K562 (cell line): Measurements from ENCODE around the gene ZKSCAN4. TPM values are rescaled to one million over a fixed set of nuclear protein-coding genes. Genes with fewer than 3 reads are reported as not detected.

Experiments
- ATAC-seq: fragments of 200-7000 bp; cut with Tn5 transposase; 3 replicates; pipeline ENCODE4 v1.9.1; 2020; ENCODE audit warnings: moderate library complexity
- BruUV-seq: library from RNA; stranded (reverse); fragments of 400-500 nt; replicated peaks from 2 replicates; lab custom pipeline; 2021; lab: Mats Ljungman, UMichigan
- CTCF ChIA-PET: fragments of 300-600 bp; formaldehyde crosslinking; extraction: SDS; loops from one replicate; lab custom pipeline; 2021; ENCODE audit warnings: low intra/inter-chr PET ratio; lab: Yijun Ruan, JAX
- POLR2A ChIA-PET: fragments of 300-600, 350-650 bp; sonication (Branson Sonifier 250); formaldehyde crosslinking; extraction: SDS; loops from one replicate; lab custom pipeline; 2021; ENCODE audit warnings: antibody characterized with exemption, inconsistent platforms; lab: Yijun Ruan, JAX
- DNase-seq, 4 experiments: peaks; one replicate each; pipeline versions ENCODE4 v3.0.0 to v3.0.0-alpha.2; 2011 to 2018; ENCODE audit warnings: low spot score in 3 of 4, mixed read lengths in 3 of 4; ENCODE audit errors: extremely low read depth in 1 of 4
- FAIRE-seq: peaks from 2 replicates; lab custom pipeline; 2011; peaks lifted over from hg19 to GRCh38; lab: Jason Lieb, UNC
- H2AFZ ChIP-seq: 2 replicates; pipeline ENCODE4 v1.6.0; 2011; ENCODE audit warnings: low read depth, low read length, control low read depth, inconsistent platforms
- H3K27ac ChIP-seq: fragments of 200-600 bp; 3 replicates; pipeline ENCODE4 v1.8.0; 2011; ENCODE audit warnings: low read depth, mild to moderate bottlenecking, control low read depth, inconsistent platforms, low read length, moderate library complexity, mixed read lengths; ENCODE audit errors: extremely low read depth
- H3K27me3 ChIP-seq, 2 experiments: fragments of 300-600 bp in 1 of 2; 2 replicates in 1 of 2; 3 replicates in 1 of 2; pipeline versions ENCODE4 v1.6.0 to v1.8.0; 2011; ENCODE audit warnings: inconsistent platforms in 2 of 2, low read length in 2 of 2, mild to moderate bottlenecking in 1 of 2, mixed read lengths in 1 of 2, moderate library complexity in 1 of 2; ENCODE audit not compliant: control insufficient read depth in 2 of 2, insufficient read depth in 2 of 2
- H3K36me3 ChIP-seq: fragments of 300-600 bp; 3 replicates; pipeline ENCODE4 v1.8.0; 2011; ENCODE audit warnings: mild to moderate bottlenecking, low read length, inconsistent platforms; ENCODE audit not compliant: control insufficient read depth, insufficient read depth
- H3K4me1 ChIP-seq, 2 experiments: fragments of 200-600 bp in 1 of 2; replicated peaks in 1 of 2; 2 replicates in 1 of 2; 3 replicates in 1 of 2; pipeline versions ENCODE4 v1.5.1 to v1.8.0; 2011; ENCODE audit warnings: inconsistent platforms in 2 of 2, low read length in 2 of 2, mild to moderate bottlenecking in 1 of 2, mixed read lengths in 1 of 2, moderate library complexity in 1 of 2; ENCODE audit not compliant: control insufficient read depth in 2 of 2, insufficient read depth in 2 of 2
- H3K4me2 ChIP-seq: 2 replicates; pipeline ENCODE4 v1.6.1; 2011; ENCODE audit warnings: low read length, control low read depth, inconsistent platforms, mixed read lengths; ENCODE audit not compliant: insufficient read depth
- H3K4me3 ChIP-seq: fragments of 200-600 bp; sonication (generic), shearing (Covaris generic); 2 replicates; pipeline ENCODE4 v1.5.1; 2016; ENCODE audit warnings: control low read depth, inconsistent platforms
- H3K79me2 ChIP-seq: fragments of 200-600 bp; 3 replicates; pipeline ENCODE4 v1.8.0; 2011; ENCODE audit warnings: low read length, inconsistent platforms; ENCODE audit not compliant: control insufficient read depth, insufficient read depth
- H3K9ac ChIP-seq, 2 experiments: 2 replicates each; pipeline versions ENCODE4 v1.6.0 to v1.6.1; 2011; ENCODE audit warnings: low read depth in 2 of 2, low read length in 2 of 2, control low read depth in 1 of 2, inconsistent platforms in 1 of 2, mild to moderate bottlenecking in 1 of 2, mixed read lengths in 1 of 2; ENCODE audit not compliant: insufficient read depth in 1 of 2
- H3K9me1 ChIP-seq: one replicate; pipeline ENCODE4 v1.6.0; 2011; ENCODE audit warnings: inconsistent platforms, mild to moderate bottlenecking, low read length, moderate library complexity; ENCODE audit not compliant: control insufficient read depth, insufficient read depth
- H3K9me3 ChIP-seq: replicated peaks from 2 replicates; pipeline ENCODE4 v1.5.1; 2011; ENCODE audit warnings: low read depth, low read length, inconsistent platforms; ENCODE audit not compliant: control insufficient read depth, insufficient read depth
- H4K20me1 ChIP-seq: replicated peaks from 2 replicates; pipeline ENCODE4 v1.6.1; 2011; ENCODE audit warnings: low read length, inconsistent platforms, mixed read lengths; ENCODE audit not compliant: control insufficient read depth, insufficient read depth
- BCL6 ChIP-seq: fragments of 250-450 bp; sonication (Bioruptor Pico); IDR thresholded peaks from 2 replicates; pipeline ENCODE4 v1.4.0; 2020
- ERF ChIP-seq: fragments of 450-650 bp; formaldehyde crosslinking; IDR thresholded peaks from 2 replicates; pipeline ENCODE4 v1.4.0; 2020; ENCODE audit warnings: mild to moderate bottlenecking, mixed read lengths
- MTA2 ChIP-seq: fragments of 450-650 bp; IDR thresholded peaks from 2 replicates; pipeline ENCODE4 v1.6.1; 2016; ENCODE audit warnings: low read depth
- NCOA6 ChIP-seq: fragments of 450-650 bp; IDR thresholded peaks from 2 replicates; pipeline ENCODE4 v1.6.1; 2017; ENCODE audit warnings: mild to moderate bottlenecking
- NFATC3 ChIP-seq: fragments of 450-650 bp; IDR thresholded peaks from 2 replicates; pipeline ENCODE4 v1.6.1; 2017; ENCODE audit warnings: mild to moderate bottlenecking
- SMARCC2 ChIP-seq: fragments of 450-650 bp; IDR thresholded peaks from 2 replicates; pipeline ENCODE4 v1.6.1; 2017; ENCODE audit warnings: antibody characterized with exemption, moderate library complexity, mild to moderate bottlenecking, low read depth
- SPI1 ChIP-seq: IDR thresholded peaks from 2 replicates; pipeline ENCODE4 v1.6.1; 2011; ENCODE audit warnings: low read depth, low read length, control low read depth, borderline replicate concordance
- THRAP3 ChIP-seq: fragments of 450-650 bp; IDR thresholded peaks from 2 replicates; pipeline ENCODE4 v1.6.1; 2016; ENCODE audit warnings: mild to moderate bottlenecking, inconsistent platforms, borderline replicate concordance
- TSC22D4 ChIP-seq: fragments of 450-650 bp; IDR thresholded peaks from 2 replicates; pipeline ENCODE4 v1.6.1; 2016; ENCODE audit warnings: missing genetic modification characterization, missing biosample characterization, control low read depth
- XRCC5 ChIP-seq: fragments of 200-400 bp; formaldehyde crosslinking; IDR thresholded peaks from 2 replicates; pipeline ENCODE4 v1.6.1; 2017; ENCODE audit warnings: low read depth, mild to moderate bottlenecking, low read length
- ZBTB8A ChIP-seq: fragments of 450-650 bp; IDR thresholded peaks from 2 replicates; pipeline ENCODE4 v1.6.1; 2018; ENCODE audit warnings: mild to moderate bottlenecking, moderate library complexity; ENCODE audit not compliant: partially characterized antibody
- ZFP30 ChIP-seq: fragments of 250-450 bp; sonication (Bioruptor Pico); IDR thresholded peaks from 2 replicates; pipeline ENCODE4 v1.8.0; 2022; ENCODE audit warnings: moderate library complexity, mild to moderate bottlenecking, inconsistent platforms, borderline replicate concordance
- ZNF224 ChIP-seq: sonication (generic); formaldehyde crosslinking; IDR thresholded peaks from 2 replicates; pipeline ENCODE4 v1.8.0; 2022; ENCODE audit warnings: mild to moderate bottlenecking, missing genetic modification reagents
- ZNF384 ChIP-seq: IDR thresholded peaks from 2 replicates; pipeline ENCODE4 v1.6.1; 2012; ENCODE audit warnings: low read depth, low read length, improper control_type of control experiment
- ZNF584 ChIP-seq: fragments of 200-800 bp; sonication (Bioruptor generic); IDR thresholded peaks from 2 replicates; pipeline ENCODE4 v1.6.1; 2016; ENCODE audit warnings: low read depth, mild to moderate bottlenecking, missing genetic modification characterization, missing compliant biosample characterization
- WGBS: fragments of 100-300 bp; shearing (Covaris generic); methylation state at CpG from one replicate; pipeline ENCODE4 v1.1.6; 2016; ENCODE audit warnings: low coverage, mixed read lengths; ENCODE audit not compliant: insufficient coverage; ENCODE audit errors: missing lambda C conversion rate; 5-methylcytosine and 5-hydroxymethylcytosine counted together
- in situ Hi-C: fragments of 300-500 bp; cut with MboI; formaldehyde crosslinking; loops from 4 replicates; pipeline ENCODE4 v1.15.0; 2018; ENCODE audit warnings: inconsistent platforms, mixed read lengths
- intact Hi-C: fragments of 100-400 bp; cut with micrococcal nuclease; formaldehyde crosslinking; loops from 2 replicates; pipeline ENCODE4 v1.14.2; 2022
- polyA plus RNA-seq, 8 experiments: library from polyadenylated mRNA; depleted of rRNA in 4 of 8; stranded (reverse) in 5 of 8; unstranded in 3 of 8; fragments of >200 nt; fragmentation: Nextera tagmentation in 2 of 8; fragmentation: Illumina TruSeq in 1 of 8; extraction: Ambion mirVana in 2 of 8; extraction: Trizol in 1 of 8; gene quantifications; 2 replicates each; pipeline versions ENCODE4 v1.2.1 to v1.2.3, GENCODE V29; 2011 to 2014; ENCODE audit warnings: inconsistent platforms in 1 of 8, missing spikeins in 1 of 8
- total RNA-seq, 7 experiments: library from RNA; depleted of rRNA in 6 of 7; stranded (reverse); fragments of >200 nt in 6 of 7; fragmentation: Illumina TruSeq in 2 of 7; extraction: Trizol in 2 of 7; gene quantifications; 2 replicates each; pipeline versions ENCODE4 v1.2.1 to v1.2.3, GENCODE V29; 2011 to 2021; ENCODE audit warnings: low replicate concordance in 1 of 7
- TF ChIP-seq, protein P1 (sequence below): IDR thresholded peaks from 2 replicates; pipeline ENCODE4 v1.6.1; 2011; ENCODE audit warnings: borderline replicate concordance, low read depth, mild to moderate bottlenecking, moderate library complexity, low read length; ENCODE audit not compliant: insufficient read depth, poor library complexity, severe bottlenecking
- TF ChIP-seq, protein P2 (sequence below): fragments of 200-800 bp; sonication (Bioruptor generic); IDR thresholded peaks from 2 replicates; pipeline ENCODE4 v1.6.1; 2017; ENCODE audit warnings: missing genetic modification characterization, missing compliant biosample characterization

ZKSCAN4 gene
- total and polyA plus RNA-seq, 9 of the 15 experiments (the other 6 are each of a cell fraction or from before 2014, with no cell fraction given) = 1.2 to 5.3 (median 4.7) TPM

DNA sequence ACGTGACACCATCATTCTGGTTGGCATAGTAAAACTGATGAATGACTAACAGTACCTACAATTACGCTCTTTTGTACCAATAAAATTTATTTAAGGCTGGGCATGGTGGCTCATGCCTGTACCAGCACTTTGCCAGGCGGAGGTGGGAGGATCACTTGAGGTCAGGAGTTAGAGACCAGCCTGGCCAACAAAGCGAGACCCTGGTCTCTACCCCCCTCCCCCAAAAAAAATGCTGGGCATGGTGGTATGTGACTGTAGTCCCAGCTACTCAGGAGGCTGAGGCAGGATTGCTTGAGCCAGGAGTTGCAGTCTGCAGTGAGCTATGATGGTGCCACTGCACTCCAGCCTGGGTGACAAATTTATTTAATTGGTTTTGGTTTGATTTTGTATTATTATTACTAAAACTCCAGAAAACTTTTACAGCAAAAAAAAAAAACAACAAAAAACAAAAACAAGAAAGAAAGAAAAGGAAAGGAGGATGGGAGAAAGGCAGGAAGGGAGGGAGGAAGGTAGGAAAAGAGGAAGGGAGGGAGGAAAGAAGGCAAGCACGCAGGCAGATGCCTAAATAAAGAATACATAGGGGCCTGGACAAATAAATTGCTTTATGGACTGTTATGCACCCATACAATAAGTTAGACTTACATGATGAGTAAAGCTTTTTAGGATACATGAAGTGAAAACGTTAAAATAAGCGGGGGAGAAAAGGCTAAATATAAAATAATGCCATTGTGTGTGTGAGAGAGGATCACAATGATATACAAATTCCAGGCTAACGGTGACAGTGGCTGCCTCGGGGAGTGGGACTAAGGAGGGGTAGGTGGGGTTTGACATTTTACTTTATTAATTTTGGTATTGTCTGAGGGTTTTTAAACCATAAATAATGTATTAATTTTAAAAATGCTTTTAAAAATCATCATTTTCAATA, 27.7 kb downstream of the ZKSCAN4 start:
- Histone ChIP-seq H3K27me3 (no peaks in the 10 kb centered on the region), H3K4me3 (peak overlapping the region; percentile 79), H3K4me2 (peak overlapping the region; percentile 95), H3K36me3 (peaks cover 25% of the 10 kb centered on the region), H3K9me1 (no peaks in the 10 kb centered on the region), H3K4me1 (peaks cover 10 to 56% of the 10 kb centered on the region in 2 experiments), H3K27ac (peak overlapping the region; percentile 85), H4K20me1 (no peaks in the 10 kb centered on the region), H3K9me3 (no peaks in the 10 kb centered on the region), H3K9ac (peak overlapping the region; percentile 16 to 92; a peak in 3 of 4 replicates), H3K79me2 (peaks cover 35% of the 10 kb centered on the region), H2AFZ (peak overlapping the region; percentile 93)
- intact Hi-C loops (loop anchor here (1.0 to 10.0 kb wide), 5 partner anchors 28 to 390 kb away; partner anchors contain the start of genes PGBD1, ZKSCAN4, ZKSCAN8 and ZSCAN31), in situ Hi-C loops (no loop called here)
- DNase-seq (no peak), FAIRE-seq (no peak), ATAC-seq (no peak)
- ChIA-PET POLR2A (interaction anchor here (0.6 to 1.7 kb wide), 3 partner anchors 10 to 486 kb away, joined by 3 to 5 read pairs (median 4); no protein-coding TSS in a partner anchor), CTCF (interaction anchor here (0.7 kb wide), 2 partner anchors 79 to 132 kb away, joined by 3 read pairs; no protein-coding TSS in a partner anchor)
- BruUV-seq = TSS peak; percentile 93
- 41% methylated on average over 9 of the region's 9 CpGs for WGBS
- no peak; the same call in 1 of the 2 replicates for TF ChIP-seq MTA2
- peak; percentile 71; the same call in 1 of the 2 replicates for TF ChIP-seq SPI1
- peak; percentile 33 for TF ChIP-seq ZBTB8A
- TF ChIP-seq THRAP3 = no peak
- TF ChIP-seq ZFP30 (CRISPR knock-in tag) = no peak
- TF ChIP-seq NCOA6 = 0 out of 2 replicates have a peak, but pooled peaks have one; percentile 9
- TF ChIP-seq ERF (CRISPR knock-in tag) = no peak
- no peak for TF ChIP-seq BCL6 (CRISPR knock-in tag)
- TF ChIP-seq SMARCC2 = peak; percentile 35; the same call in 1 of the 2 replicates
- TF ChIP-seq XRCC5 = no peak
- TF ChIP-seq, protein P1, sequence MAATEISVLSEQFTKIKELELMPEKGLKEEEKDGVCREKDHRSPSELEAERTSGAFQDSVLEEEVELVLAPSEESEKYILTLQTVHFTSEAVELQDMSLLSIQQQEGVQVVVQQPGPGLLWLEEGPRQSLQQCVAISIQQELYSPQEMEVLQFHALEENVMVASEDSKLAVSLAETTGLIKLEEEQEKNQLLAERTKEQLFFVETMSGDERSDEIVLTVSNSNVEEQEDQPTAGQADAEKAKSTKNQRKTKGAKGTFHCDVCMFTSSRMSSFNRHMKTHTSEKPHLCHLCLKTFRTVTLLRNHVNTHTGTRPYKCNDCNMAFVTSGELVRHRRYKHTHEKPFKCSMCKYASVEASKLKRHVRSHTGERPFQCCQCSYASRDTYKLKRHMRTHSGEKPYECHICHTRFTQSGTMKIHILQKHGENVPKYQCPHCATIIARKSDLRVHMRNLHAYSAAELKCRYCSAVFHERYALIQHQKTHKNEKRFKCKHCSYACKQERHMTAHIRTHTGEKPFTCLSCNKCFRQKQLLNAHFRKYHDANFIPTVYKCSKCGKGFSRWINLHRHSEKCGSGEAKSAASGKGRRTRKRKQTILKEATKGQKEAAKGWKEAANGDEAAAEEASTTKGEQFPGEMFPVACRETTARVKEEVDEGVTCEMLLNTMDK = no peak
- TF ChIP-seq, protein P2, sequence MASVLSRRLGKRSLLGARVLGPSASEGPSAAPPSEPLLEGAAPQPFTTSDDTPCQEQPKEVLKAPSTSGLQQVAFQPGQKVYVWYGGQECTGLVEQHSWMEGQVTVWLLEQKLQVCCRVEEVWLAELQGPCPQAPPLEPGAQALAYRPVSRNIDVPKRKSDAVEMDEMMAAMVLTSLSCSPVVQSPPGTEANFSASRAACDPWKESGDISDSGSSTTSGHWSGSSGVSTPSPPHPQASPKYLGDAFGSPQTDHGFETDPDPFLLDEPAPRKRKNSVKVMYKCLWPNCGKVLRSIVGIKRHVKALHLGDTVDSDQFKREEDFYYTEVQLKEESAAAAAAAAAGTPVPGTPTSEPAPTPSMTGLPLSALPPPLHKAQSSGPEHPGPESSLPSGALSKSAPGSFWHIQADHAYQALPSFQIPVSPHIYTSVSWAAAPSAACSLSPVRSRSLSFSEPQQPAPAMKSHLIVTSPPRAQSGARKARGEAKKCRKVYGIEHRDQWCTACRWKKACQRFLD = peak; percentile 36; the same call in 1 of the 2 replicates
- TF ChIP-seq ZNF584 (CRISPR knock-in tag) = no peak
- no peak for TF ChIP-seq ZNF224 (CRISPR knock-in tag)
- TF ChIP-seq ZNF384 = no peak
- no peak for TF ChIP-seq TSC22D4
- peak; percentile 32; the same call in 1 of the 2 replicates for TF ChIP-seq NFATC3
